BJ (cell line): ENCODE measurements around the gene MREG. TPM values are rescaled to one million over a fixed set of nuclear protein-coding genes. Genes with fewer than 3 reads are reported as not detected.
"Not testable (repeated sequence)": the region's sequence is repeated elsewhere in the genome, so short reads cannot be mapped to it uniquely, and the experiment has no call there.

Experiments used
- CTCF ChIA-PET: fragments of 350-600 bp; formaldehyde crosslinking; extraction: SDS; loops from one replicate; lab custom pipeline; 2021; ENCODE audit warnings: antibody characterized with exemption, inconsistent platforms; lab: Yijun Ruan, JAX
- POLR2A ChIA-PET: fragments of 300-600 bp; sonication (Branson Sonifier 250); formaldehyde crosslinking; extraction: SDS; loops from one replicate; lab custom pipeline; 2021; ENCODE audit warnings: antibody characterized with exemption; lab: Charles Lee
- DNase-seq: peaks from one replicate; pipeline ENCODE4 v3.0.0-alpha.2; 2011; ENCODE audit warnings: low read depth
- H3K27me3 ChIP-seq: 2 replicates; pipeline ENCODE4 v1.6.0; 2011; ENCODE audit warnings: low read length; ENCODE audit not compliant: control insufficient read depth, insufficient read depth
- H3K36me3 ChIP-seq: 2 replicates; pipeline ENCODE4 v1.5.1; 2011; ENCODE audit warnings: low read length; ENCODE audit not compliant: control insufficient read depth, insufficient read depth
- H3K4me3 ChIP-seq: 2 replicates; pipeline ENCODE4 v1.5.1; 2011; ENCODE audit warnings: low read depth, mild to moderate bottlenecking, control low read depth, low read length
- CTCF ChIP-seq: IDR thresholded peaks from 2 replicates; pipeline ENCODE4 v1.5.1; 2011; ENCODE audit warnings: low read depth, mild to moderate bottlenecking, control low read depth, inconsistent platforms, low read length, moderate library complexity; ENCODE audit not compliant: insufficient read depth
- polyA plus RNA-seq: library from polyadenylated mRNA; depleted of rRNA; stranded (reverse); fragments of >200 nt; gene quantifications from 2 replicates; pipeline ENCODE4 v1.2.3, GENCODE V29; 2011

Gene MREG
- polyA plus RNA-seq, 1 experiment: 1.1 TPM

- ChIA-PET POLR2A (no interaction called here), CTCF (interaction anchor here (0.5 to 2.2 kb wide), 30 partner anchors 8 to 1110 kb away, joined by 3 to 13 read pairs (median 4); no protein-coding TSS in a partner anchor)
- Histone ChIP-seq H3K36me3 (no peaks in the 10 kb centered on the region), H3K27me3 (peaks cover 2% of the 10 kb centered on the region; the same call in 1 of the 2 replicates), H3K4me3 (no peak overlapping the region)
- TF ChIP-seq CTCF: peak; percentile 92
- DNase-seq: no peak
Observed at GRCh38 chr2:215931256-215931903, 82.0 kb downstream of the MREG start.

GRCh38 chr2:215930505-215931253, 82.7 kb downstream of the MREG start:
- ChIA-PET CTCF (interaction anchor here (0.6 to 2.2 kb wide), 29 partner anchors 9 to 1109 kb away, joined by 3 to 13 read pairs (median 4); no protein-coding TSS in a partner anchor), POLR2A (no interaction called here)
- H3K27me3 ChIP-seq: peaks cover 2% of the 10 kb centered on the region; the same call in 1 of the 2 replicates
- no peak for DNase-seq
- H3K4me3 ChIP-seq: no peak overlapping the region
- no peaks in the 10 kb centered on the region for H3K36me3 ChIP-seq
- no peak for TF ChIP-seq CTCF

GRCh38 chr2:215929602-215930335, 83.6 kb downstream of the MREG start:
- Histone ChIP-seq H3K36me3 (no peaks in the 10 kb centered on the region), H3K4me3 (no peak overlapping the region), H3K27me3 (peaks cover 2% of the 10 kb centered on the region; the same call in 1 of the 2 replicates)
- POLR2A ChIA-PET: no interaction called here
- DNase-seq: no peak
- CTCF ChIA-PET: interaction anchor here (1.0 to 2.2 kb wide), 4 partner anchors 12 to 662 kb away, joined by 3 to 8 read pairs (median 4); no protein-coding TSS in a partner anchor
- no peak for TF ChIP-seq CTCF

- Histone ChIP-seq H3K36me3 (no peaks in the 10 kb centered on the region), H3K27me3 (peaks cover 2% of the 10 kb centered on the region; the same call in 1 of the 2 replicates), H3K4me3 (no peak overlapping the region)
- ChIA-PET POLR2A (no interaction called here), CTCF (no interaction called here)
- DNase-seq: no peak
- no peak for TF ChIP-seq CTCF
Observed at GRCh38 chr2:215928086-215928485, 85.3 kb downstream of the MREG start.

GRCh38 chr2:215926992-215927391, 86.4 kb downstream of the MREG start:
- H3K4me3 ChIP-seq, H3K36me3 ChIP-seq, H3K27me3 ChIP-seq, POLR2A ChIA-PET, CTCF ChIA-PET, DNase-seq: not testable (repeated sequence)
